Stimulated activated CD4-positive, alpha-beta T cell treated with anti-CD3 and anti-CD28 coated beads, Interleukin-12 subunit alpha, Interleukin-12 subunit beta, amount 100 ng/mL, for 48 hours (primary cell): ENCODE measurements around the gene TXK.

Experiments used
- DNase-seq, 3 donors: peaks; one replicate each; pipeline ENCODE4 v3.0.0-alpha.2; 2020; ENCODE audit warnings: low read depth in 2 of 3, low spot score in 1 of 3

TXK gene

GRCh38 chr4:48064349-48064748 is 69.7 kb downstream of the TXK start:
- DNase-seq: no peak

GRCh38 chr4:48058617-48059530 is 75.2 kb downstream of the TXK start:
- DNase-seq: no peak

DNA sequence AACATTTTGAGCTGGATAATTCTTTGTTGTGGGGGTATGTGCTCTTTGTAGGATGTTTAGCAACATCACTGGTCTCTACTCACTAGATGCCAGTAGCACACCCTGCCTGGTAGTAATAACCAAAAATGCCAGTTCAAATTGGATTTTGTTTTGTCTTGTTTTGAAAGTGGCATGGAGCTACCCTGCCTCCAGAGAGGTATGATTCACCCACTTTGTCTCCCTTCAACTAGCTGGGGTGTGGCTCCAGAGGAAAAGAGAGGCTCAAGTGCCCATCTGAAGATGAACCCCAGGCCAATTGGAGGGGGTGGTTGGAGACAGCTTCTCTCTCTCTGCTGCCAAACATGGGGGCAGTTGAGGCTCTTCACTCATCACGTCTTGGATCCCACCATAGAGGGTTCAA is 83.0 kb downstream of the TXK start:
- DNase-seq: no peak

DNA sequence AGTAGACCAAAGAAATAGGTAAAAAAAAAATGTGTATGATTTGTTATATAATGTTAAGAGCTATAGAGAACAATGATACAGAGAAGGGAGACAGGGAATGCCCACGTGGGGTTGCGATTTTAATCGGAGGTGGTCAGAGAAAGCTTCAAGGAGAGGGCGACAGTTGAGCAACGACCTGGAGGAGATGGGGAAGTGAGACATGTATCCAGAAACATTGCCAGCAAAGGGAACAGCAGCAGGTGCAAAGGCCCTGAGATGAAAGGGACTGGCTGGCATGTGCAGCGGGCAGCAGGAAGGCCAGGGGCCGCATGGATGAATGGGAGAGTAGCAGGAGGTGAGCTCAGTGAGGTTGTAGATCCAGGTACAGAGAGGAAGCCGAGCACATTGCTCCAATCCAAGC is 84.6 kb downstream of the TXK start:
- DNase-seq: no peak

GRCh38 chr4:48047896-48048295 is 86.2 kb downstream of the TXK start:
- no peak for DNase-seq

- peak; percentile 62 to 80 (median 68) for DNase-seq
Observed at GRCh38 chr4:48047421-48047844, 86.6 kb downstream of the TXK start.

- no peak for DNase-seq
Observed at GRCh38 chr4:48046059-48046458, 88.0 kb downstream of the TXK start.

DNA sequence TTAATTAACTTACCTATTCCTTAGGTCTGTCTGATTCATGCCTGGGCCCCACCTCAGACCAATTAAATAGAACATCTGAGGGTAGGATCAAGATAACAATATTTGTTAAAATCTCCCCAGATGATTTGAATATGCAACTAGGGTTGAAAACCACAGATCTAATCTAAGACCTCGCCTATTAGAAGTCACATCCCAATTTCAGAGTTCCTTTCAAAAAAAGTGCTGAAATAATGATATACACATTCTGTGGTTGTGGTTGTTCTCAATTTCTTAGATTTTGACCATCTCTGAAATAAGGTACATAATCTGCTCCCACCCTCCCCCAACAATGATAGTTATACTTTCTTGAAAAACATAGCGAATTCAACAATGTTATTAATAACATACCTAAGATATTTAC is 89.8 kb downstream of the TXK start:
- DNase-seq: no peak

- no peak for DNase-seq
Observed at GRCh38 chr4:48043504-48043903, 90.5 kb downstream of the TXK start.

GRCh38 chr4:48042979-48043461 is 91.0 kb downstream of the TXK start:
- no peak for DNase-seq

GRCh38 chr4:48041535-48042137 is 92.4 kb downstream of the TXK start:
- peak in 1 of 3 donors; percentile 14 for DNase-seq

- no peak for DNase-seq
Observed at GRCh38 chr4:48039561-48039960, 94.5 kb downstream of the TXK start.

GRCh38 chr4:48038666-48039065 is 95.4 kb downstream of the TXK start:
- DNase-seq: no peak

GRCh38 chr4:48037117-48037462 is 97.0 kb downstream of the TXK start:
- no peak for DNase-seq

- no peak for DNase-seq
Observed at GRCh38 chr4:48035952-48036351, 98.1 kb downstream of the TXK start.

DNA sequence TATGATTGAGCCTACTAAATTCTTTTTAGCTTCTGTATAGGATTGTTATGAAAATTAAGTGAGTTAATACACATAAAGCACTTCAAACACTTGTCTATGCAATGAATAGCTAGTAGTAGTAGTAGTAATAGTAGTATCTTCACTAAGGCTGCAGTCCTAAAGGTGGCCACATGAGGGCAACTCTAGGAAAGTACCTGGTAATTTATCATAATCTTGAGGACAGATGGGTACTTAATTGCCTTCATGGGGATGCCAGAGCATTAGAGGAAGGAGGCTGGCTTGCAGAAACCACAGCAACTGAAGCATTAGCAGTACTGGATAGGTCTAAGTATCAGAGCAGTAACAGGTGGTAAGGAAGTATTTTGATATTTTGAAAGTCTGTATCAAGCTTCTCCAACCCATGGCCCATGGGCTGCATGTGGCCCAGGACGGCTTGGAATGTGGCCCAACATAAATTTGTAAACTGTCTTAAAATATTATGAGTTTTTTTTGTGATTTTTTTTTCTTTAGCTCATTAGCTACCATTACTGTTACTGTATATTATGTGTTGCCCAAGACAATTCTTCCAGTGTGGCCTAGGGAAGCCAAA is 100.1 kb downstream of the TXK start:
- peak in 2 of 3 donors; percentile 49 to 73 for DNase-seq

DNA sequence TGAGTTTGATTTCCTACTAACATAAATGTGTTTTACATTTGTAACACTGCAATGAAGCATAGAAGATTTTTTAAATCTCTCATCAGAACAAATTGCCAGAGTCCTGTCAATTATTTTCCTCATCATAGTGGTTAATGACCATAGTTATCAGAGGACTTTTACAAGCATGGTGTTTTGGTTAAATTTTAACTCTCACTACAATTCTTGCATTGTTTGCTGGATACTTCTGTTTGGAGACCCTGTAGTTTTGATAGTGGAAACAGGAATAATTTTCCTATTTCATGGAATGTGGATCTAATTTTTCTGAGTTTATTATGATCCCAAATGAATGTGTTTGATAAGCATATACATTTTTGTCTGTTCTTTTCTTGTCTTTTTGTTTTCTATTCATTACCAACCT is 100.6 kb downstream of the TXK start:
- DNase-seq: no peak

DNA sequence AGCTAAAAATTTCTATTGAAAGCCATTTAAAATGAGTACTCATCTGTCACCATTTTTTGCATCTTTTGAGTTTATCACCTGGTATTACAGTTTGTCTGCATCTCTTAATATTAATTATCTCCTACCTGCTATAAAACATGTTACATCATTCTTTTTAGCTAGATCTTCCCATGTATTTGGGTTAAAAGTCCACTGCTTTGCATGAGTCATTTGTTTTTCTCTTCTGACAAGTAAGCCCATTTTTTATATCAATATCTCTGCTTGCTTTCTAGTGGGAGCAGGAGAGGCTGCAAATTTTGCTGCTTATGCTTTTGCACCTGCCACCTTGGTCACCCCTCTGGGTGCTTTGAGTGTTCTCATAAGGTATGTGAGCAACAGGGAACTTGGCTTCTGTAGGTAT is 101.3 kb downstream of the TXK start:
- DNase-seq: no peak

GRCh38 chr4:48031802-48032525 is 102.1 kb downstream of the TXK start:
- DNase-seq: no peak

GRCh38 chr4:48030470-48030869 is 103.6 kb downstream of the TXK start:
- DNase-seq: no peak

DNA sequence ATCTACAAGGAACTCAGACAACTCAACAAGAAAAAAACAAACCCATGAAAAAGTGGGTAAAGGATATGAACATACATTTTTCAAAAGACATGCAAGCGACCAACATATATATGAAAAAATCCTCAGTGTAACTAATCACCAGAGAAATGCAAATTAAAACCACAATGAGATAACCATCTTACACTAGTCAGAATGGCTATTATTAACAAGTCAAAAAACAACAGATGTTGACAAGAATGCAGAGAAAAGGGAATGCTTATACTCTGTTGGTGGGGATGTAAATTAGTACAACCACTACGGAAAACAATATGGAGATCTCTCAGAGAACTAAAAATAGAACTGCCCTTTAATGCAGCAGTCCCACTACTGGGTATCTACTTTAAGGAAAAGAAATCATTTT is 105.4 kb downstream of the TXK start:
- DNase-seq: no peak

- no peak for DNase-seq
Observed at GRCh38 chr4:48027653-48028052, 106.4 kb downstream of the TXK start.
